Measurements from ENCODE around the gene ITGAV.

Gene ITGAV

DNA sequence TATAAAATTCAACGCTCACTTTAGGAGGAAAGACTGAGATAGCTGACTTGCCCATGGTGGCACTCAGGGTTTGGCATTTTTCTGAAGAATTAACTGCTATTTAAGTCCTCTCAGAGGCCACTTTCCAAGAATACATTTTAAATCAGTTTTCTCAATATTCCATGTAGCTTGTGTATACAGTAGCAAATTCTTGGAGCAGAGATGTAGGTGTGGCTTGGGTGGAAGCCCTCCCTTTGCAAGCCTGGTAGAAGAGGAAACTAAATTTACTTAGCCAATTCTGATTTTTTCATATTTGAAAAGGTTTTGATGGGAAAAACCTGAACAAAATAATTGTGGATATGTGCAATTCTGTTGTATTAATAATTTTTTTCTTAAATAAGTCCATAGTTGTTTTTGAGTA is 14.0 kb upstream of the ITGAV start:
- no peak for DNase-seq

DNA sequence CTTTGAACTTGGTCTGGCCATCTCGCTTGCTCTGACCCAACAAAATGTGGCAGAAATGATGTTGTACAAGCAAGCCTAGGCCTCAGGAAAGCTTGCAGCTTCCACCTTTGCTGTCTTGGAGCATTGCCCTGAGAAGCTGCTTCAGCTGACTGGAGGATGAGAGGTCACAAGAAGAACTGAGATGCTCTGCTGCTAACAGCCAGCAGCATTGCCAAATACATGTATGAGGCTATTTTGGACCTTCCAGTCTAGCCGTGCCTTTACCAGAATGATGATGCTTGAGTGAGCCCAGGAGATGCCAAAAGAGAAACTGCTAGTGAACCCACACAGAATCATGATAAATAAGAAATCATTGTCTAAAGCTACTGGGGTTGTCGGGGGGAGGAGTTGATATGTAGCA is 13.2 kb upstream of the ITGAV start:
- DNase-seq, result no peak

DNA sequence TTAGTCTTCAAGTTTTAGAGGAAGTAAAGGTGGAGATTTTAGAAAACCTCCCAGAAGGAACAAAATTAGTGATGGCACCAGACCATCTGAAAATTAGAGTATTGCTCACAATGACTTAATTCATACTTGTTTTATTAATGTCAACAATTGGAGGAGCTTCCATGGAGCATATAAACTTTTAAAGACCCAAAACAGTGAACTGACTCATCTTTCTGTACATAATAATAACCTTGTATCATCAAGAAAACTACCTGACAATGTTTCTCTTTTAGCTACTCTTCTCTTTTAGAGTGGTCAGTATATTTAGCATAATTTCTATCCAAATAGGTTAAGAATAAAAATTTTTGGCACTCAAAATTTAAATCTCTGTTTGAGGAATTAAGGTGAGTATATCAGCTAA is 7.2 kb upstream of the ITGAV start:
- no peak for DNase-seq

DNA sequence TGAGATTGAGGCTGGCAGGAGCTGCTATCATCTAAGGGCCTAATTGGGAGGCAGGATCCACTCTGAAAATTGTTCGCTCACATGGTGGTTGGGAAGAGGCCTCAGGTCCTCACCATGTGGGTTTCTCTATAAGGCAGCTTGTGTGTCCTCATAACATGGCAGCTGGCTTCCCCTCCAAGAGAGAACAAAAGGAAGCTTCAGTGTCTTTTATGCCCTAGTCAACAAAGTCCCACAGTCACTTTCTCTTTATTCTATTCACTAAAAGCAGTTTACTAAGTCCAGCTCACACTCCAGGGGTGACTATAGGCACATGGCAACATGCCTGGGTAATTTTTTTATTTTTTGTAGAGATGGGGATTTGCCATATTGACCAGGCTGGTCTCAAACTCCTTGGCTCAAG is 5.8 kb upstream of the ITGAV start:
- no peak for DNase-seq

DNA sequence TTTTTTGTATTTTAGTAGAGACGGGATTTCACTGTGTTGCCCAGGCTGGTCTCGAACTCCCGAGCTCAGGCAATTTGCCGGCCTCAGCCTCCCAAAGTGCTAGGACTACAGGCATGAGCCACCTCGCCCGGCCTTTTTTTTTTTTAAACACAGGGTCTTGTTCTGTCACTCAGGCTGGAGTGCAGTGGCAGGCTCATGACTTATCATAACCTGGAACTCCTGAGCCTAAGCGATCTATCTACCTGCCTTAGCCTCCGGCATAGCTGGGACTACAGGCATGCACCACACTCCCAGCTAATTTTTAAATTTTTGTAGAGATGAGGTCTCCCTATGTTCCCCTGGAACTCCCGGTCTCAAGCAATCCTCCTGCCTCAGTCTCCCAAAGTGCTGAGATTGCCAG is 1.4 kb upstream of the ITGAV start:
- DNase-seq, result no peak

DNA sequence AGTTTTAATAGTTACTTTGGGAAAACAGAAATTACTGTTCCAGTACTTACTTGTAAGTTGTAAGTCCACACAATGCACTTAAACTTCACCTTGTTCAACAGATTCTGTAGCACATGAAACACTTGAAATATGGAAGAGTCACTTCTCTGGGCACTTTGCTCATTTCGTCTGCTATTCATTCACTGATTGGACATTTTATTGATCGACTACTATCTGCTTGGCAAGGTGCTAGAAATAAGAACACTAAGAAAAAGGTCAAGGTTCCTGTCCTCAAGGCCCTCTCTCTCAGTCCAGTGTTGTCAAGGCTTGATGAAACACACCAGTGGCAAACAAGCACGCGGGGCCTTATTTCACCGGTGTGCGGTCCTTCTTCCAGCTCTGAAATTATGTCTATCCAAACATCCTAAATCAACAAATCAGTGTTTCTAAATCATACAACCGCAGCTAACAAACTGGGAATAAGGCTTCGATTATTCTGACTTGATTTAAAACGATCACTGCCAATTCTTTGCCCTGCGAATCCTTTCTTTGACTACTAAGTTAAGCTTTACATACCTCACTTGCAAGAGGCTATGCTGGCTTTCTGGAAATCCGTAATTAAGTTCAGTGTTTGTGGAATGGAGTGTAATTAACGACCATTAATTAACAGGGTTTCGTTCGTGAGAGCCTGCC is 780 bp upstream of the ITGAV start:
- DNase-seq, result no peak

DNA sequence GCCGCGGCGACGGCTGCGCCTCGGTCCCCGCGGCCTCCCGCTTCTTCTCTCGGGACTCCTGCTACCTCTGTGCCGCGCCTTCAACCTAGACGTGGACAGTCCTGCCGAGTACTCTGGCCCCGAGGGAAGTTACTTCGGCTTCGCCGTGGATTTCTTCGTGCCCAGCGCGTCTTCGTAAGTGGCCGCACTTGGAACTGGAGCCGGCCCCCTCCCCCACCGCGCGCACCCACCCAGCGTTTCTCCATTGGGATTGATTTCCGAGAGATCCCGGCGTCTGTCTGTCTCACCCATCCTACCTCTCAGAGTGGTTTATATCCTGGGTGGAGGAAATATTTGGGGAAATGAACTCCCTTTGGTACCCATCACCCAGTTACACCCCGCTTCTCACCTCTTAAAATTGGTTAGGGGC is 498 bp downstream of the ITGAV start:
- peak; percentile 31 for DNase-seq

DNA sequence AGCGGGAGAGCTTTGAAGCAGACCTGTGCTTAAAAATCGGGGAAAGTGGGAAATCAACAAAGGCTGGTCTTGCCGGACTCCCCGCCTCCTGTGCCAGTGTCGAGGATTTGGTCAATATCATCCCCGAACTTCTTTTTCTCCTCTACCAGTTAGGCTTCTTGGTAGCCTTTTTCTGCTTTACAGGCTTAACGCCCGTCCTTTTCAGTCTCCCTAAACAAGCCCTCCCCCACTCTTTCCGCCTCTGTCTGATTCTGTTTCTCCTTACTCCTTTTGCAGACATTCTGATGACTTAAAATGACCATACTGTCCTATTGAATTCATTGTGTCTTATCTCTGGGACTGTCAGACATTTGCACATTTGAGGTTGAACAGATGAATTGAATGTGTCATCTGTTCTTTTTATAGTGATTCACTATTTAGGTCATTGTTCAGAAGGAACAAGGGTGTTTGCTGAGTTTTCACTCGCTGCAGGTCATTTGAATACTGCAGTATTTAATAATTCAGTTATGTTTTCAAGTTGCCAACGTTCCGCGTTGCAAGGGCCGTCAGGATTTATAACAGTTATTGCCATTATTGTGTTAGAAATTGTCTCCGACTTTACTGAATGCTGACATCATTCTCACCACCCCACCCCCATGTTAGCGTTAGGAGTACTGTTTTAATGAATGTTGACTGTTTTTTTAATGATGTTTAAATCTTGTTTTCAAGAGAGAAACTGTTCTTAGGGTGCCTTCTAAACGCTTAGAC is 1.1 kb downstream of the ITGAV start:
- DNase-seq, result peak; percentile 44

DNA sequence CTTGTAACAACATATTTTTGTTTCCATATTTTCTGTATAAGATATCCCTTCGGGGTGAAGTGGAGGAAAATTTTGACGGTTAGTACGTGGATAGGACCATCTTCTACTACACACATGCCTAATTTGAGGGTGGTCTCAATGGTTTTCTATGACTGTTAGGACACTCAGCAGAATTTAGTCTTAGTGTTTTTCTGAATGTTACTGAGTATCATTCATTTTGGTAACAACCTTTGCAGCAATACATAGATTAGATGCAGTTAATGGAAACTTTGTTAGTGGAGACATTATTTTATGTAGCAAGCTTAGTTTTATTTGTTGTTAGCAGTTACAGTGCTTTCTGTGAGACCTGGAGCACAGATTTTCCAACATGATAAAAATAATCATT is 1.6 kb downstream of the ITGAV start:
- no peak for DNase-seq

DNA sequence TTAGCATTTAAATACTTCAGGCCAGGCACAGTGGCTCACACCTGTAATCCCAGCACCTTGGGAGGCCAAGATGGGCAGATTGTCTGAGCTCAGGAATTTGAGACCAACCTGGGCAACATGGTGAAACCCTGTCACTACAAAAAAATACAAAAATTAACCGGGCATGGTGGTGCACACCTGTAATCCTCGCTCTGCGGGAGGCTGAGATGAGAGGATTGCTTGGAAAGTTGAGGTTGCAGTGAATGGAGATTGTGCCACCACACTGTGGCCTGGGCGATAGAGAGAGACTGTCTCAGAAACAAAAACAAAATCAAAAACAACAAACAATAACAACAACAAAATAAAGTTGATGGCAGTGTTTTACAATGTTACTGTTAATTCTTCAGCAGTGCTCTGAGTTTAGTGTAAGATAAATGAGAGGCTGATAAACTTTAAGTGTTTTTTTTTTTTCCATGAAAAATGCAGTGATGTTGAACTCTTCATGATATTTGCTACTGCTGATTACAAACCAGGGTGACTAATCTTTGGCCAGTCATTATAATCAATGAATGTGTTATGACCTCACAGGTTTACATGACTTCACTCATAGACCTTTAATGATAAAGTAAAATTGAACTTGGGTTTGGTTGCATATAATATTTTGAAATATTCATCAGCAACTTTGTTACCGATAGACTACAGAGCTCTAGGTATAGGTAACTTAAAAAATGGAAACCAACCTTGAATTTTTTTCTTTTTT is 2.5 kb downstream of the ITGAV start:
- no peak for DNase-seq

DNA sequence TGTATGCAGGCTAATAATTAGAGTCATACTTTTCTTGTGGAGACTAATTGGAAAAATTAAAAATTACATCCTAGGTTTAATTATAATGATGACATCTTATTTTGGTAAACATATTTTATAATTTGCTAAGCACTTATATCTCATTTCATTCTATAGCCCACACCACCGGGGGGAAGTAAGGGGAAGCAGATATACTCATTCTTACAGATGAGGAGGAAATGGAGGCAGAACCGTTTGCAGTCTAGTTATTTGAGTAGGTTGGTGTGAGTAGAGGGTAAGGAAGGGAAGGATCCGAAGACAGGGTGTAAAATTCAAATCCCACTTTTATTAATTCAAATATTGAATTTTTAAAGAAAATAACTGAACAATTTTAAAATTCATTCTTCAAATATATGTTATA is 3.7 kb downstream of the ITGAV start:
- no peak for DNase-seq

DNA sequence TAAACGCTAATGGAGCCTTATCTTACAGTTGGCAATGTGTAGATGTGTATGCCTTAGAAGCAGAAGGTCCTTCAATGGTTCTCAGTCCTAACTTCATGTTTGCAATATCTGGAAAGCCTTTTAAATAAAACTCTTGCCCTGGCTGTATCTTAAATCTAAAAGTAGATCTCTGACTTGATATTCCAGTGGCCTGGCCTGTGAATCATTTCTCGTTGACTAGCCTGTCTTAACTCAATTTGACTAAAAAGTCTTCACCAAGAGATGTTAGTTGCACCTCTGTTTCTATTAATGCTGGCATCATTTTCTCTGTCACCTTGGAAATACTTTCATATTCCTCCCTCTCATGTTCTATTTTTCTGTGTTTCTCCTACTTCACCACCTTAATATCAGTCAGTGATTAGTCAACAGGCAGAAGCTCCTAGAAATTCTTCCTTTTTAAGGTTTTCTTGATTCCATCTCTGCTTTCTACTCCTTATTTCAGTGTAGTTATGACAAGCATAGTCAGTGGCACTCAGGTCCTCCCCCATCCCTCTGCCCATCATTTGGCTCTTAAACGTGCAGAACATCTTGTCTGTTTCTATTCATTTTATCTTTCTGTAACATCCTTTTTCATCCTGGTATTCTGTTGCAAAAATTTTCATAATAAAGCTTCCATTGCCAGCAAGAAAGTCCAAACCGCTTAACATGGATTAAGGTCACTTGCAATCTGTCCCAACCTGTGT is 4.3 kb downstream of the ITGAV start:
- DNase-seq, result no peak

DNA sequence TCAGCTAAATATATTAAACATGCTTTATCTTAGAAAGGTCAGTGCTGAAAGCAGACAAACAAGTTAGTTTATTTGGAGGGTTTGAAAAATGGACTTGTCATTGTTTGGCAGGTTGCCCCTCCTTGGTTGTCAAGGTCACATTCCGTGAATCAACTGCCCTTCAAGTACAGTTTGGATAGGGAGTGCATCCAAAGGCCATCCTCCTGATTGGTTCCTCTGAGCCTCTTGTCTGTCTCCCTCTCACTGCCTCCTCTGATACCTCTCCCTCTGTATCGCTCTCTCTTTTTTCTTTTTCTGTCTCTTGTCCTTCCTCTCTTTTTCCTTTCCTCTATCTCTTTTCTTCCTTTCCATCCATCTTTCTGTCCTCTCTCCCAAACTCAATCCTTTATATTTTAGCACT is 5.4 kb downstream of the ITGAV start:
- peak; percentile 34 for DNase-seq

DNA sequence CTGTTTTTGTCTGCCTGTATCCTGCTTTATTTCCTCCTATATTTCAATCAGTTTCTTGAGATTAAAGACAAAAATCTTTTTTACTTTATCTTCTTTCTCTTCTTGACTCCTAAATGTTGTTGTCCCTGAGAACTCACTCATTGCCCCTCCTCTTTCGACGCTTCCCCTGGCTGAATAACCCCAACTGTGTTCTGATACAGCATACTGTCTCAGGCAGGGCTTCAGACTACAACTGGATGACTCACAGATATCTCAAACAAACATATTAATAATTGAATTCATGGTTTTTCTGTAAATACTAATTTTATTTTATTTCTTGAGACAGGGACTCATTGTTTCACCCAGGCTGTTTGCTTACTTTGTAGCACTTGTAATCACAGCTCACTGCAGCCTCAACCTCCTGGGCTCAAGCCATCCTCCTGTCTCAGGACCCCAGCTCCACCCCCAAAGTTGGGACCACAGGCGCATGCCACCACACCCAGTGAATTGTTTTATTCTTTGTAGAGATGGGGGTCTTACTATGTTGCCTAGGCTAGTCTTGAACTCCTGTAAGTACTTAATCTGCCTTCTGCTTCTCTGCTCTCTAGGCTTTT is 9.4 kb downstream of the ITGAV start:
- DNase-seq, result no peak

DNA sequence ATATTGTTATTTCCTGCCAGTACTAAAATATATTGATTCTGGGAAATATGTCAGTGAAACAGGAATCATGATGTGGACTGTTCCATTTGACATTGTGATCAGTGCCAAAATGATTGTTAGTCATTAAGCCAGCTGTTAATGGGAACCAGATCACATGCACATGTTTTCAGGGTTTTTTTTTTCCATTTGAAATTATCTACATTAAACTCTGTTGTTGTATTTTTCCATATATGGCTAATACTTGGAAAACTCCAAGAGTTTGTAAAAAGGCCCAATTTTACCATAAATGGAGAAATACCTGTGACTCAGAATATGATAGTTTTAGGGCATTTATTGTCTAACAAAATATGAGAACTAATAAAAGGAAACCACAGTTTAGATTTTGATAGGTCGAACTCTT is 13.4 kb downstream of the ITGAV start:
- DNase-seq, result peak; percentile 45

DNA sequence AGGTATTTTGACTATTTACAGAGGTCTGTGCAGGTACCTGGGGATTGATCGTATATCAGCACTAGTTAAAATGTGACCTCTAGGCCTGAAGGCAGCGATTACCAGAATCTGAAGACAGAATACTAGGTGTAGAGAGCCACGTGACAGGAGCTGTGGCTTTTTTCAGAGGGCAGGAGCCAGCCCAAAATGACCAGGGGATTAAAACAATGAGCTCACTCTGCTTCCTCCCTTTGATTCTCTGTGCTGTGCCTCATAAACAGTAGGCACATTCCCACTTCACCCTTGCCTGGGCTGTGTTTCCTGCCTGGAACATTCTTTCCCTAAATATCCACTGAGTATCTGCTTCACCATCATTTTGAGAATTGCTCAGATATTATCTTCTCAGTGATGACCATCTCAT is 15.2 kb downstream of the ITGAV start:
- DNase-seq, result no peak

DNA sequence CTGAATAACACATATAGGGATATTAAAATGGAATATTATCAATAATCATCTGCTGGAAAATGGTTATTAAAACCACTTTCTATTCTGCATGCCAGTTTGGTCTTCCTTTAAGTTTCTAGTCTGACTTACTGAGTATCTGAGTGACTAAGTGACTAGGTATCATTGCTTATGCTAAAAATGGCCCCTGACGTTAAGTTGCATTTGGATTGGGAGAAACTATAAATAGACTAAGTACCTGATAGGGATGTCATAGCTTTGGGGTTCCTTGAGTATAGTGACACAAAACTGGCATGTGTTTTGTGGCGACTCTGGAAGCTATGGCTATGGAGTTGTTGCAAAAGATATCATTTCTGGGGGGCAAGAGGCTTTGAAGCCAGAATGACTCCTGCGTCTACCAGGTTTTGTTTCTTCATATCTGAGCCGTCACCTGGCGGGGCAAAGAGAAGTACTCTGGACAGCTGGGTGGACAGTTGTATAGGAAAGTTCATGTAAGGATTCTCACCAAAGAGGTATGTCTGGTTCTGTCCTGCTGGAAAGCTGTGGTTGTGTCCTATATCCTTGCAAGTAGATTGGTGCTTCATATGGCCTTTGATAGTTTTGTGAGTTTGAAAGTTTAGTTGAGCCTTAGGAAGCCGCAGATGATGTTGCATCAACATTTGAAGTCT is 17.9 kb downstream of the ITGAV start:
- DNase-seq, result no peak

DNA sequence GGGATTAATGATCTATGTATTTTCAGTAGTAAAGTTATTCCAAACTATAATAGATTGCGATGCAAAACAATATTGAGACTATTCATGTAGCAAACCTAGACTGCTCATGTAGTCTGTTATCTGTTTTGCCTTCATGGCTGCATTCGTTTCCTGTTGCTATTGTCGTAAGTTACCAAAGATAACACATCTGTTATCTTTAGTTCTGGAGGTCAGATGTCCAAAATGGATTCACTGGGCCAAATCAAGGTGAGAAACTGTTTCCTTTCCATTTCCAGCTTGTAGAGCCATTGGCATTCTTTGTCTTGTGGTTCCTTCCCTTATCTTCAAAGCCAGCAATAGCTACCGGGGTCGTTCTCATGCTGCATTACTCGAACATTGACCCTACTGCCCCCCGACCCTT is 20.9 kb downstream of the ITGAV start:
- no peak for DNase-seq

DNA sequence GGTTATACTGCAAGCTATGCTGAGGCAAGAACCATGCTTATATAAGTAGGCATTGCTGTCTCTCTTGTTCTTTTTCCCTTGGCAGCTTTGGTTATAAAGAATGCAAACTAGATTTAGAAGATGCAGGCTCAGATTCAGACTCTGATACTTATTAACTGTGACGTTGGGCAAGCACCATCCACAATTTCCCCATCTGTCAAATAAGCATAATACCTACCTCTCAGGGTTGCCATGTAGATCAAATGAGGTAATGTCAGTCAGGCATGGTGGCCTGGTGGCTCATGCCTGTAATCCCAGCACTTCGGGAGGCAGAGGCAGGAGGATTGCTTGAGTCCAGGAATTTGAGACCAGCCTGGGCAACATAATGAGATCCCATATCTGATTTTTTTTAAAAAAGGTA is 21.7 kb downstream of the ITGAV start:
- no peak for DNase-seq

DNA sequence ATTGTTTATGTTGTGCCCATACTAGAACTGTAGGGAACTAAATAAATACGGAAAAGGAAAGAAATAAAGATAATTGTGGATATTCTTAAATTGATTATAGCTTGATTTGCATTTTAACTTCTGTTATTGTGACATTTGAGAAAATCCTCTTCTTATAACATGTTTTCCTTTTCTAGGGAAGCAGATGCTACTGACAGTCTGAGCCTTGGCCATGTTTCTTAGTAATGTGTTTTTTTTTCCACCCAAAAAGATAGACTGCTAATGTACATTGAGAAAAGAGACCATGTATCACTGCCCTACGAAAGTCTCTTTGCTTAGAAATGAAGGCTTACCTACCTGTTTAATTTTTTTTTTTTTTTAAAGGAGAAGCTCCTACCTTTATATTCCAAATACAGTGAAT is 22.2 kb downstream of the ITGAV start:
- no peak for DNase-seq

DNA sequence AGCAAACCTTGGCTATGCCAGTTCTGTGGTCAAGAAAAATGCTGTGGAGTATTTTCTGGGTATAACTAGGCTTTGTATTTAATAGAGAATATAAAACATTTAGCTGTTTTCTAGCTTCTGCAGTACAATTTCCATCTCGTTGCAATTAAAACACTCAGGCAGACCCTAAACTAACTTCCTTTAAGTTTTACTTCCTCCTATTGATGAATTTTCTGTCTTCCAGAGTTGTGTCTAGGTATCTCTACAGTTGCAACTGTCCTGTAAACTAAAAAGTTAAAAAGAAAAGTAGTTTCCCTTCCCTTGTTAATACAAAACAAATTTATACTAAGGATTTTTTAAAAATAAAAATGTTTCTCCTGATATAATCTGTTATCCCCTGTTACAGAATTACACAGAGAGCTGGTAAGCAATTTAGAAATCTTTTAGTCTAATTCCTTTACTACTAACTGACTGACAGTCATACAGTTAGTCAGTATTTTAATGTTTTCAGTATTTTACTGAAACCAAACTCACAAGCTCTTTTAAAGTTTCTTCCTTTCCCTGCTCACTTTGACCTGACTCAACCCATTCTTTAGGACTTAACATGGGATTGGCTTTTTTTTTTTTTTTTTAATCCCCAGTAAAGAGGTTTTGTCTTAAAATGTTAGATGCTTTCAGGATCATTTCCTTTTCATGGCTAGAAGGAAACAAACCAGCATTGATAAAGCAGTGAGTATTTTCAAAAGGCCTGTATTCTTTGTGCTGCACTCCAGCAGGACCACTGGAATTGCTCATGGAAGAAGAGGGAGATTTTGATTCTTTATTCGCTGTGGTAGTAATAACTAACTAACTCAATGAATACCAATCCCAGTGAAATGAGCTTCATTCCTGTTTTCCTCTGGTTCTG is 22.9 kb downstream of the ITGAV start:
- no peak for DNase-seq

DNA sequence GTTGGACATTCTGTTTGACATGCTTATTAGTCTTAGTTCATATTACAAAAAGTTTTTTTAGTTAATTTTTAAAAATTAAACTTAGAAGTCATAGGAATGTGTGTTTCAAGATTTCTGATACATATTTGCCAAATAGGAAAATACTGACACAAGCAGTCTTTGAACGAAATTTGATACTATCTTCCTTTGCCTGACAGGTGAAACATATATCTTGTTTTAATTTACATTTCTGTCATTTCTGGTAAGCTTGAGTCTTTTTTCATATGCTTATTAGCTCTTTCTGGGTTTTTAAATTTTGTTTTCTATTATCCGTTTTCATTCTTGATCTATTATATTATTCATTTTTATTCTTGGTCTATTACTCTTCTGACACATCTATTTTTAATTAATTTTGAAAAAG is 24.5 kb downstream of the ITGAV start:
- no peak for DNase-seq
